Glutamatergic neuron (in vitro differentiated cells): ENCODE measurements around the gene OVCA2. TPM values are rescaled to one million over a fixed set of nuclear protein-coding genes. Genes with fewer than 3 reads are reported as not detected.

Experiments
- DNase-seq: peaks from one replicate; pipeline ENCODE4 v3.0.0; 2022
- H3K27ac Mint-ChIP-seq: one replicate; pipeline ENCODE4 v1.8.0; 2020; ENCODE audit warnings: mild to moderate bottlenecking, mixed read lengths, inconsistent platforms; ENCODE audit not compliant: unreplicated experiment
- H3K27me3 Mint-ChIP-seq: one replicate; pipeline ENCODE4 v1.8.0; 2020; ENCODE audit warnings: mild to moderate bottlenecking, moderate library complexity, mixed read lengths, inconsistent platforms; ENCODE audit not compliant: unreplicated experiment
- H3K36me3 Mint-ChIP-seq: one replicate; pipeline ENCODE4 v1.8.0; 2020; ENCODE audit warnings: mild to moderate bottlenecking, mixed read lengths, inconsistent platforms; ENCODE audit not compliant: unreplicated experiment
- H3K4me1 Mint-ChIP-seq: one replicate; pipeline ENCODE4 v1.8.0; 2020; ENCODE audit warnings: mild to moderate bottlenecking, low read depth, mixed read lengths, inconsistent platforms; ENCODE audit not compliant: unreplicated experiment
- H3K4me3 Mint-ChIP-seq: one replicate; pipeline ENCODE4 v1.8.0; 2020; ENCODE audit warnings: mild to moderate bottlenecking, mixed read lengths, inconsistent platforms; ENCODE audit not compliant: unreplicated experiment
- H3K9me3 Mint-ChIP-seq: one replicate; pipeline ENCODE4 v1.8.0; 2020; ENCODE audit warnings: mild to moderate bottlenecking, moderate library complexity, mixed read lengths, inconsistent platforms; ENCODE audit not compliant: unreplicated experiment
- total RNA-seq: library from RNA; stranded (reverse); fragmentation: NEBNext Ultra II Directional; extraction: Animal tissue kit (Norgen Biotek cat#: 25700); gene quantifications from one replicate; pipeline ENCODE4 v1.2.1, GENCODE V29; 2021; ENCODE audit not compliant: unreplicated experiment
- TF ChIP-seq, protein P1 (sequence below): fragments of 200-600 bp; sonication (generic); IDR thresholded peaks from one replicate; pipeline ENCODE4 v1.5.0; 2021; ENCODE audit not compliant: partially characterized antibody, unreplicated experiment

Gene OVCA2
- total RNA-seq, 1 donor from 2014 or later: 16.3 TPM

DNA sequence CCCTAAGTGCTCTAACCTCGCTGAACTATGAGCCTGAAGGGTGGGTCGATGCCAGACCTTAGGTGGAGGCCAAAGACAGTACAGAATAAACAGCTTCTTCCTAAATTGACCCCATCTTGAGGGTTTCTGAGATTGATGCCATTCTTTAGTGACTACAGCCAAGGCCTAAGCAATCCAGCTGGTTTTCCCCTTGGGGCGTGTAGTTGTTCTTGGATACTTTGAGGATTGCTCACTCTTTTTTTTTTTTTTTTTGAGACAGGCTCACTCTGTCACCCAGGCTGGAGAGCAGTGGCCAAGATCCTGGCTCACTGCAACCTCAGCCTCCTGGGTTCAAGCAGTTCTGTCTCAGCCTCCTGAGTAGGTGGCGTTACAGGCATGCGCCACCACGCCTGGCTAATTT is 2.0 kb downstream of the OVCA2 start:
- TF ChIP-seq, protein P1, sequence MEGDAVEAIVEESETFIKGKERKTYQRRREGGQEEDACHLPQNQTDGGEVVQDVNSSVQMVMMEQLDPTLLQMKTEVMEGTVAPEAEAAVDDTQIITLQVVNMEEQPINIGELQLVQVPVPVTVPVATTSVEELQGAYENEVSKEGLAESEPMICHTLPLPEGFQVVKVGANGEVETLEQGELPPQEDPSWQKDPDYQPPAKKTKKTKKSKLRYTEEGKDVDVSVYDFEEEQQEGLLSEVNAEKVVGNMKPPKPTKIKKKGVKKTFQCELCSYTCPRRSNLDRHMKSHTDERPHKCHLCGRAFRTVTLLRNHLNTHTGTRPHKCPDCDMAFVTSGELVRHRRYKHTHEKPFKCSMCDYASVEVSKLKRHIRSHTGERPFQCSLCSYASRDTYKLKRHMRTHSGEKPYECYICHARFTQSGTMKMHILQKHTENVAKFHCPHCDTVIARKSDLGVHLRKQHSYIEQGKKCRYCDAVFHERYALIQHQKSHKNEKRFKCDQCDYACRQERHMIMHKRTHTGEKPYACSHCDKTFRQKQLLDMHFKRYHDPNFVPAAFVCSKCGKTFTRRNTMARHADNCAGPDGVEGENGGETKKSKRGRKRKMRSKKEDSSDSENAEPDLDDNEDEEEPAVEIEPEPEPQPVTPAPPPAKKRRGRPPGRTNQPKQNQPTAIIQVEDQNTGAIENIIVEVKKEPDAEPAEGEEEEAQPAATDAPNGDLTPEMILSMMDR: no peak
- Mint-ChIP-seq H3K27ac (no peak overlapping the region), H3K9me3 (no peaks in the 10 kb centered on the region)

DNA sequence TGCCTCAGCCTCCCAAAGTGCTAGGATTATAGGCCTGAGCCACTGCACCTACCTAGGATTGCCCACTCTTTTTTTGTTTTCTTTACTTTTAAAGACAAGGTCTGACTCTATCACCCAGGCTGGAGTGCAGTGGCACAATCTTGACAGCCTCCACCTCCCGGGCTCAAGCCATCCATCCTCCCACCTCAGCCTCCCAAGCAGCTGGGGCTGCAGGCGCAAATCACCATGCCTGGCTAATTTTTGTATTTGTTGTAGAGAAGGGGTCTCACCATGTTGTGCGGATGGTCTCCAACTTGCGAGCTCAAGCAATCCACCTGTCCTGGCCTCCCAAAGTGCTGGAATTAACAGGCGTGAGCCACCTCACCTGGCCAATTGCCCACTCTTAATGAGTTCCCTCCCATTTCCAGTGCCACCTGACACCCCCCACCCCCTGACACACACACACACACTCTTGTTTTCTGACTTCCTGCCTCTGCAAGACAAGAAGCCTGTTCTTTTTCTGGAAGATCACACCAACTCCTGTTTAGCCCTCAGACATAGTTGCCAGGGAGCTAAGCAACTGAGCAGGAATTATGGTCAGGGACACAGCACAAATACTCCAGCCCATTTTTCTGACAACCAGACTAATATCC is 2.6 kb downstream of the OVCA2 start:
- no peaks in the 10 kb centered on the region for H3K36me3 Mint-ChIP-seq
- H3K27ac Mint-ChIP-seq: no peak overlapping the region
- no peak for DNase-seq
- H3K4me3 Mint-ChIP-seq: peak overlapping the region; percentile 34
- H3K9me3 Mint-ChIP-seq: peaks cover 4% of the 10 kb centered on the region
- TF ChIP-seq, protein P1: no peak
- H3K27me3 Mint-ChIP-seq: peaks cover 11% of the 10 kb centered on the region
- peaks cover 10% of the 10 kb centered on the region for H3K4me1 Mint-ChIP-seq

More for the DNA sequence above, 2.0 kb downstream of the OVCA2 start:
- H3K4me1 Mint-ChIP-seq: peaks cover 7% of the 10 kb centered on the region
- H3K36me3 Mint-ChIP-seq: no peaks in the 10 kb centered on the region
- peaks cover 7% of the 10 kb centered on the region for H3K27me3 Mint-ChIP-seq
- DNase-seq: no peak
- H3K4me3 Mint-ChIP-seq: peak overlapping the region; percentile 40

DNA sequence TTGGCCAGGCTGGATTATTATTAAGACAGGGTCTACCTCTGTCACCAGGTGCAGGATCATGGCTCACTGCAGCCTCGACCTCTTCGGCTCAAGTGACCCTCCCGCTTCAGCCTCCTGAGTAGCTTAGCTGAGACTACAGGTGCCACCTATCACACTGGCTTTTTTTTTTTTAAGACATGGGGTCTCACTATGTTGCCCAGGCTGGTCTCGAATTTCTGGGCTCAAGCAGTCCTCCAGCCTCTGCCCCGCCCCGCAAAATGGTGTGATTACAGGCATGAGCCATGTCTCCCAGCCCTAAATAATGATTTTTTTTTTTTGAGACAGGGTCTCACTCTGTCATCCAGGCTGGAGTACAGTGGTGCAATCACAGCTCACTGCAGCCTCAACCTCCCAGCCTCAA is 5.8 kb downstream of the OVCA2 start:
- no peak for DNase-seq
- H3K36me3 Mint-ChIP-seq: no peaks in the 10 kb centered on the region
- H3K27me3 Mint-ChIP-seq: peaks cover 14% of the 10 kb centered on the region
- H3K27ac Mint-ChIP-seq: no peak overlapping the region
- peaks cover 6% of the 10 kb centered on the region for H3K4me1 Mint-ChIP-seq
- H3K9me3 Mint-ChIP-seq: peaks cover 5% of the 10 kb centered on the region
- TF ChIP-seq, protein P1: no peak
- no peak overlapping the region for H3K4me3 Mint-ChIP-seq

DNA sequence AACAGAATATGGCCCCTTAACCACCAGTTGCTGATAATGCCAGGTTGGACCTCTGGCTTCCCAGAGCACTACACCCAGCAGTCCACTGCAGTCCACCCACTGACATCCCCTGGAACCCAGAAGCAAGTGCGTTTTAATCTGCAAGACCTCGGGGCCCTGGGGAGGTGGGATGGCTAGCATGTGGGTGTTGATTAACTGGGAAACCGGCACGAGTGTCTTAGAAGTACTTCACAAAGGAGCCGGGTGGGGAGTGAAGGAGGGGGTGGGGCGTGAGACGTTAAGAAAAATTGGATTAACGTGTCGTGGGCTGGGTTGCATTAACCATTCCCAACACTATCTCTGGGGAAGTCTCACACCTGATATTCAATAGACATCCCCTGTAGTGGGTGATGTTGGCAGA is 7.0 kb downstream of the OVCA2 start:
- Mint-ChIP-seq H3K27ac (no peak overlapping the region), H3K9me3 (peaks cover 9% of the 10 kb centered on the region), H3K36me3 (no peaks in the 10 kb centered on the region), H3K4me3 (peak overlapping the region; percentile 78), H3K4me1 (peaks cover 3% of the 10 kb centered on the region), H3K27me3 (peaks cover 14% of the 10 kb centered on the region)
- TF ChIP-seq, protein P1: no peak
- no peak for DNase-seq
